Effector memory CD8-positive, alpha-beta T cell (primary cell): ENCODE measurements around the gene ATXN1.

Experiments
- ATAC-seq: fragments of 150-1000 bp; cut with Tn5 transposase; replicated peaks from 2 replicates; pipeline ENCODE4 v1.10.0; 2021; ENCODE audit warnings: mild to moderate bottlenecking, moderate library complexity
- DNase-seq, 3 experiments: peaks; one replicate each; pipeline ENCODE4 v3.0.0; 2021
- H3K27ac Mint-ChIP-seq, 2 donors: one replicate each; pipeline ENCODE4 v1.8.0; 2022; ENCODE audit warnings: mild to moderate bottlenecking in 2 of 2, mixed read lengths in 2 of 2, moderate library complexity in 2 of 2
- H3K27me3 Mint-ChIP-seq, 2 donors: one replicate each; pipeline ENCODE4 v1.8.0; 2022; ENCODE audit warnings: mixed read lengths in 2 of 2
- H3K36me3 Mint-ChIP-seq: one replicate; pipeline ENCODE4 v1.8.0; 2022; ENCODE audit warnings: mild to moderate bottlenecking, moderate library complexity, mixed read lengths; ENCODE audit not compliant: insufficient read depth
- H3K4me1 Mint-ChIP-seq, 2 donors: one replicate each; pipeline ENCODE4 v1.8.0; 2022; ENCODE audit warnings: low read depth in 2 of 2, mixed read lengths in 2 of 2
- H3K4me3 Mint-ChIP-seq, 2 donors: one replicate each; pipeline ENCODE4 v1.8.0; 2022; ENCODE audit warnings: mild to moderate bottlenecking in 2 of 2, mixed read lengths in 2 of 2, moderate library complexity in 2 of 2
- H3K9me3 Mint-ChIP-seq, 2 donors: one replicate each; pipeline ENCODE4 v1.8.0; 2022; ENCODE audit warnings: mixed read lengths in 2 of 2

ATXN1 gene

GRCh38 chr6:16496210-16496609 is 265.1 kb downstream of the ATXN1 start:
- Mint-ChIP-seq H3K27me3 (no peaks in the 10 kb centered on the region), H3K36me3 (peaks cover 11% of the 10 kb centered on the region), H3K9me3 (no peaks in the 10 kb centered on the region), H3K27ac (no peak overlapping the region), H3K4me1 (peaks cover 23 to 39% of the 10 kb centered on the region in 2 donors), H3K4me3 (no peak overlapping the region)
- DNase-seq (no peak), ATAC-seq (no peak)

- H3K4me1 Mint-ChIP-seq = peaks cover 30 to 48% of the 10 kb centered on the region in 2 donors
These were observed 266.5 kb downstream of the ATXN1 start for GRCh38 chr6:16494793-16495192.

GRCh38 chr6:16493802-16494201 is 267.5 kb downstream of the ATXN1 start:
- ATAC-seq (no peak), DNase-seq (no peak)
- Mint-ChIP-seq H3K36me3 (peaks cover 11% of the 10 kb centered on the region), H3K27ac (no peak overlapping the region), H3K9me3 (no peaks in the 10 kb centered on the region), H3K4me3 (no peak overlapping the region), H3K4me1 (peaks cover 38 to 56% of the 10 kb centered on the region in 2 donors), H3K27me3 (no peaks in the 10 kb centered on the region)

More at GRCh38 chr6:16494793-16495192, 266.5 kb downstream of the ATXN1 start:
- DNase-seq (no peak), ATAC-seq (no peak)
- Mint-ChIP-seq H3K27me3 (no peaks in the 10 kb centered on the region), H3K9me3 (no peaks in the 10 kb centered on the region), H3K4me3 (no peak overlapping the region), H3K36me3 (peaks cover 11% of the 10 kb centered on the region), H3K27ac (peak overlapping the region; percentile 26 to 54)

GRCh38 chr6:16493112-16493511 is 268.1 kb downstream of the ATXN1 start:
- Mint-ChIP-seq H3K27ac (peak overlapping the region in 1 of 2 donors; percentile 36), H3K4me3 (no peak overlapping the region), H3K9me3 (no peaks in the 10 kb centered on the region), H3K4me1 (peaks cover 45 to 61% of the 10 kb centered on the region in 2 donors), H3K27me3 (no peaks in the 10 kb centered on the region), H3K36me3 (peaks cover 11% of the 10 kb centered on the region)
- ATAC-seq (no peak), DNase-seq (no peak)

- Mint-ChIP-seq H3K4me3 (no peak overlapping the region), H3K27ac (no peak overlapping the region), H3K4me1 (peaks cover 51 to 72% of the 10 kb centered on the region in 2 donors), H3K9me3 (no peaks in the 10 kb centered on the region), H3K27me3 (no peaks in the 10 kb centered on the region), H3K36me3 (peaks cover 7% of the 10 kb centered on the region)
- ATAC-seq (no peak), DNase-seq (no peak)
These were observed 269.5 kb downstream of the ATXN1 start for GRCh38 chr6:16491666-16492313.

GRCh38 chr6:16490616-16491015 is 270.6 kb downstream of the ATXN1 start:
- peak overlapping the region; percentile 3 to 98 for H3K27ac Mint-ChIP-seq

GRCh38 chr6:16488813-16489212 is 272.4 kb downstream of the ATXN1 start:
- peaks cover 19% of the 10 kb centered on the region for H3K36me3 Mint-ChIP-seq
- peaks cover 54 to 85% of the 10 kb centered on the region in 2 donors for H3K4me1 Mint-ChIP-seq
- no peak for ATAC-seq
- H3K27ac Mint-ChIP-seq = peak overlapping the region; percentile 90 to 98
- H3K9me3 Mint-ChIP-seq = no peaks in the 10 kb centered on the region
- no peak for DNase-seq
- no peaks in the 10 kb centered on the region for H3K27me3 Mint-ChIP-seq
- H3K4me3 Mint-ChIP-seq = peak overlapping the region; percentile 65 to 80

More at GRCh38 chr6:16490616-16491015, 270.6 kb downstream of the ATXN1 start:
- DNase-seq = no peak
- Mint-ChIP-seq H3K4me3 (no peak overlapping the region), H3K36me3 (peaks cover 12% of the 10 kb centered on the region), H3K27me3 (no peaks in the 10 kb centered on the region), H3K9me3 (no peaks in the 10 kb centered on the region), H3K4me1 (peaks cover 56 to 78% of the 10 kb centered on the region in 2 donors)
- no peak for ATAC-seq

- Mint-ChIP-seq H3K4me1 (peaks cover 59 to 87% of the 10 kb centered on the region in 2 donors), H3K4me3 (peak overlapping the region; percentile 65 to 80), H3K27me3 (no peaks in the 10 kb centered on the region), H3K36me3 (peaks cover 26% of the 10 kb centered on the region), H3K9me3 (no peaks in the 10 kb centered on the region), H3K27ac (peak overlapping the region; percentile 90 to 98)
- DNase-seq = peak in 1 of 3 experiments; percentile 29
- peak; percentile 62 for ATAC-seq
These were observed 273.1 kb downstream of the ATXN1 start for GRCh38 chr6:16487996-16488674.

- peak overlapping the region; percentile 90 to 98 for H3K27ac Mint-ChIP-seq
- peaks cover 28% of the 10 kb centered on the region for H3K36me3 Mint-ChIP-seq
- H3K9me3 Mint-ChIP-seq = no peaks in the 10 kb centered on the region
- peak overlapping the region; percentile 65 to 80 for H3K4me3 Mint-ChIP-seq
- peaks cover 61 to 92% of the 10 kb centered on the region in 2 donors for H3K4me1 Mint-ChIP-seq
- DNase-seq = peak; percentile 36 to 60 (median 44)
- no peaks in the 10 kb centered on the region for H3K27me3 Mint-ChIP-seq
- peak; percentile 23 for ATAC-seq
These were observed 274.6 kb downstream of the ATXN1 start for GRCh38 chr6:16486661-16487060.

GRCh38 chr6:16483315-16483875 is 277.9 kb downstream of the ATXN1 start:
- Mint-ChIP-seq H3K27ac (peak overlapping the region; percentile 81 to 98), H3K9me3 (no peaks in the 10 kb centered on the region), H3K27me3 (no peaks in the 10 kb centered on the region), H3K36me3 (peaks cover 36% of the 10 kb centered on the region), H3K4me3 (peak overlapping the region; percentile 38 to 68), H3K4me1 (peaks cover 53 to 89% of the 10 kb centered on the region in 2 donors)
- DNase-seq (peak in 1 of 3 experiments; percentile 28), ATAC-seq (peak; percentile 39)

GRCh38 chr6:16482702-16483314 is 278.5 kb downstream of the ATXN1 start:
- ATAC-seq (no peak), DNase-seq (no peak)
- Mint-ChIP-seq H3K36me3 (peaks cover 36% of the 10 kb centered on the region), H3K4me1 (peaks cover 47 to 83% of the 10 kb centered on the region in 2 donors), H3K9me3 (no peaks in the 10 kb centered on the region), H3K27ac (peak overlapping the region; percentile 81 to 98), H3K27me3 (no peaks in the 10 kb centered on the region), H3K4me3 (peak overlapping the region in 1 of 2 donors; percentile 68)

- H3K27ac Mint-ChIP-seq = peak overlapping the region; percentile 80 to 98
- no peaks in the 10 kb centered on the region for H3K27me3 Mint-ChIP-seq
- H3K4me3 Mint-ChIP-seq = peak overlapping the region; percentile 26 to 50
- no peaks in the 10 kb centered on the region for H3K9me3 Mint-ChIP-seq
- H3K36me3 Mint-ChIP-seq = peaks cover 36% of the 10 kb centered on the region
- ATAC-seq (peak; percentile 86), DNase-seq (peak; percentile 46 to 62 (median 52))
- H3K4me1 Mint-ChIP-seq = peaks cover 46 to 76% of the 10 kb centered on the region in 2 donors
These were observed 279.4 kb downstream of the ATXN1 start for GRCh38 chr6:16481697-16482399.
